Endothelial cell of umbilical vein (primary cell): ENCODE measurements around the gene EPHA8.

ENCODE experiments used
- CTCF ChIP-seq, 2 donors: IDR thresholded peaks; 1 replicate in 1 of 2; 2 replicates in 1 of 2; pipeline ENCODE4 v1.5.1; 2011; ENCODE audit warnings: low read length in 2 of 2, mild to moderate bottlenecking in 2 of 2, moderate library complexity in 2 of 2, control low read depth in 1 of 2, inconsistent platforms in 1 of 2, low read depth in 1 of 2; ENCODE audit not compliant: insufficient read depth in 1 of 2; ENCODE audit errors: extremely low read depth in 1 of 2
- EZH2 ChIP-seq: IDR thresholded peaks from 2 replicates; pipeline ENCODE4 v1.6.1; 2012; ENCODE audit warnings: borderline replicate concordance, low read depth, mild to moderate bottlenecking, moderate library complexity, low read length, inconsistent platforms; ENCODE audit not compliant: severe bottlenecking
- FOS ChIP-seq: IDR thresholded peaks from 2 replicates; pipeline ENCODE4 v1.6.1; 2011; ENCODE audit warnings: mild to moderate bottlenecking, low read length, moderate library complexity, borderline replicate concordance; ENCODE audit not compliant: insufficient read depth
- GATA2 ChIP-seq: IDR thresholded peaks from 2 replicates; pipeline ENCODE4 v1.7.0; 2011; ENCODE audit warnings: low read depth, mild to moderate bottlenecking, moderate library complexity, mixed read lengths, low read length; ENCODE audit not compliant: insufficient read length, insufficient read depth
- JUN ChIP-seq: IDR thresholded peaks from 2 replicates; pipeline ENCODE4 v1.6.1; 2011; ENCODE audit warnings: borderline replicate concordance, low read depth; ENCODE audit not compliant: insufficient read length, insufficient read depth
- MAX ChIP-seq: IDR thresholded peaks from 2 replicates; pipeline ENCODE4 v1.6.1; 2011; ENCODE audit not compliant: insufficient read depth, insufficient read length
- MYC ChIP-seq: IDR thresholded peaks from one replicate; pipeline ENCODE4 v1.6.1; 2011; ENCODE audit warnings: mild to moderate bottlenecking, low read depth, low read length
- POLR2A ChIP-seq: IDR thresholded peaks from 2 replicates; pipeline ENCODE4 v1.6.1; 2012; ENCODE audit warnings: low read depth, mild to moderate bottlenecking, control low read depth, low read length
- POLR2AphosphoS5 ChIP-seq: IDR thresholded peaks from 2 replicates; pipeline ENCODE4 v1.6.1; 2012; ENCODE audit warnings: low read depth, mild to moderate bottlenecking, control low read depth, low read length, moderate library complexity; ENCODE audit not compliant: insufficient read depth

- TF ChIP-seq POLR2AphosphoS5 (no peak), EZH2 (no peak), CTCF (IDR thresholded peaks at IDR 0.05; ENCODE audit: extremely low read depth in 1 of 2, insufficient read depth in 1 of 2, low read depth in 1 of 2, low read length in 2 of 2) (no peak), POLR2A (no peak), MAX (no peak), JUN (no peak), MYC (no peak), FOS (no peak), GATA2 (no peak)
These were observed 45.3 kb upstream of the EPHA8 start for GRCh38 chr1:22517956-22518355.
